GM19023 (cell line): Measurements from ENCODE around the gene KLF3.

Source experiments
- ATAC-seq: cut with Tn5 transposase; IDR thresholded peaks from one replicate; pipeline ENCODE4 v1.9.1; 2021; ENCODE audit warnings: mild to moderate bottlenecking, moderate library complexity; ENCODE audit not compliant: unreplicated experiment

KLF3 gene

DNA sequence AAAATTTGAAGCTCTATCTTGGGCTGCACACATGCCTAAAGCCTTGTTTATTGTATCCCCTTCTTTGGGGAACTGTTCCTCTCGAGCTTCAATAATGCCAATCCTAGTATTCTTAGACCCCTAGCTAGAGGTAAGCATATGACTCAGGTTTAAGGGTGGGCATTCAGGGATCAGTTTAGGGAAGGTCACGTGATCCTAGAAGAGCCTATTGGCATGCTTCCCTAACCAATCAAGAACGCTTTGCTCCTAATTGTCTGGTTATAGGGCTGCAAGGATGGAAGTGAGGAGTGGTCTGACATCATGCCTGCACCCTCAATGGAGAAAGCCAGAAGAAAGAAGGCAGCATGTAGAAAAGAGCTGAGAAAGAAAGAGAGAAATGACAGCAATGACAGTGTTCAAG, 71.9 kb downstream of the KLF3 start:
- no peak for ATAC-seq

DNA sequence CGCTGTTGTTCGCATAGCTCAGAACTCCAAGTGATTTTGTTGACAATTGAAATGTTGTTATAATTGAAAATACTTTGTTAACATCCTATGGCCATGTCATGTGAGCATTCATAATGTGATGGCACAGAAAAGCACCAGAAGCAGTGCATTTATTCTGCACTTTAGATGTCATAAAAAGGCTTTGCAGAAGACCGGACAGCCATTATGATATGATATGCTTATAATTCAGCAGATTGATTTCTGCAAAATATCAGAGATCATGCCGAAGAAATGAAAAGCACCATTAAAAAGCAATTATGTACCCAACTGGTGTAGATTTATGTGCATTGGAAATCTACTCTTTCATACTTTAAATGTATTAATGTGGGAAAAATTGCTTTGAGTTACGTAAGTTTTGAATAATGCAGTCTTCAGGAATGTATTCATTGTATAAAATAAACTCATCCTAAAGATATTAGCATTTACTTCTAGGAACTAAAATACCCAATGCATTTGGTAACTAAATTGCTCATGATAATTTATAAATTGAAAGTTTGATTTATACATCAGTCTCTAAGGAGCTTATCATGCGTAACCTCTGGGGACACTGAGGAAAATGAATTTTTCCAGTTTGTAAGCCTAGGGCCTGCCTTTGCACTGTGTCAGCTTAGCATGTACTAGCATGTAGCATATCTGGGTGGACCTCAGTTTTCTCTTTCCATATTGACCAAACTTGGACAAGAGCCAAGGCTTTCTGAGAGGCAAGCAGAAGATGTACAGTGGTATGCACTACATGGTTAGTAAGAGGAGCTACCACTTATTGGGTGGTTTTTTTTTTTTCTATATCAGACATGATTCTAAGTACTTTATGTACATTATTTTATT, 75.2 kb downstream of the KLF3 start:
- no peak for ATAC-seq

DNA sequence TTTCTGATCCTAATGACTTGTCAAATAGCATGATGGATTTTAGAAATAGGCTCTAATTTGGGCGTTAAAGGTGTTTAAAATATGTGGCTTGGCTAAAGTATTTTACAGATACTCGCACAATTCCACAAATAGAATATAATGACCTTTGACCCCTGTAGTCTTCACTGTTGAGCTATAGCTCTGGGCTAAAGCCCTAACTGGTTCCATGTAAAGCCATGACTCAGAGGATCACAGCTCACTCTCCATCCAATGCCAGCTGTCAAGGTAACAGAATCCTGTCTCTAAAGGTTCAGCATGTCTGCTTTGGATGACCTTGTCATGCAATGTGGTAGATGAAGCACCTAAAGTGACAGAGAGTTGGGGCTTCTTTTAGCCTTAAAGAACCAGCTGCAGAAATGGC, 76.3 kb downstream of the KLF3 start:
- ATAC-seq: no peak

DNA sequence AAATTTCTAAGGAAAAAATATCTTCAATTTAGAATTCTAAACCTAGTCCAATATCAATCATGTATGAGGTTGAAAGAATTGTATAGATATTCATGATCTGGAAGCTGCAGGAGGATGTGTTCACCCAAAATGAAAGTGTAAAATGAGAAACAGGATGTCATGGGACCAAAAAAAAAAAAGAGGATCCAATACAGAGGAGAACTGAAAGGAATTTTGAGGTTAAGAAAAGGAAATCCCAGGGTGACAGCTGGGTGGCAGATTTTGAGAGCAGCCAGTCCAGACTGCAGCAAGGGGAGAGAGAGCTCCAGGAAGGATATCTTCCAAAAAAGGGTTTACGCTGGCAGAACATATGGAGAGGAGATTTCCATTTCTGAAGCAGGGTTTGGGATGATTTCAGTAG, 79.9 kb downstream of the KLF3 start:
- no peak for ATAC-seq

DNA sequence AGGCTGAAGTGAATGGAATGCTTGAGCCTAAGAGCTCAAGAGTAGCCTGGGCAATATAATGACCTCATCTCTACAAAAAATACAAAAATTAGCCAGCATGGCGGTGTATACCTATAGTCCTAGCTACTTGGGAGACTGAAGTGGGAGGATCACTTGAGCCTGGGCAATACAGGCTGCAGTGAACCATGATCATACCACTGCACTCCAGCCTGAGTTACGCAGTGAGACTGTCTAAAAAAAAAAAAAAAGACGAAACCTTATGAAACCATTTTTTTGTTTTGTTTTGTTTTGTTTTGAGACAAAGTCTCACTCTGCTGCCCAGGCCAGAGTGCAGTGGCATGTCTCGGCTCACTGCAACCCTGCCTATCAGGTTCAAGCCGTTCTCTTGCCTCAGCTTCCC, 81.9 kb downstream of the KLF3 start:
- ATAC-seq: no peak

DNA sequence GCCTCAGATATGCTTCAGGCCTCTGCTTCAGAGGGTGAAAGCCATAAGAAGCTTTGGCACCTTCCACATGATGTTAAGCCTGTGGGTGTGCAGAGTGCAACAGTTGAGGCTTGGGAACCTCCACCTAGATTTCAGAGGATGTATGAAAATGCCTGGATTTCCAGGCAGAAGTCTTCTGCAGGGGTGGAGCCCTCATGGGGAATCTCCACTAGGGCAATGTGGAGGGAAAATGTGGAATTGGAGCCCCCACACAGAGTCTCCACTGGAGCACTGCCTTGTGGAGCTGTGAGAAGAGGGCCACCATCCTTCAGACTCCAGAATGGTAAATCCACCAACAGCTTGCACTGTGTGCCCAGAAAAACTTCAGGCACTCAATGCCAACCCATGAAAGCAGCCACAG, 83.6 kb downstream of the KLF3 start:
- ATAC-seq: no peak

DNA sequence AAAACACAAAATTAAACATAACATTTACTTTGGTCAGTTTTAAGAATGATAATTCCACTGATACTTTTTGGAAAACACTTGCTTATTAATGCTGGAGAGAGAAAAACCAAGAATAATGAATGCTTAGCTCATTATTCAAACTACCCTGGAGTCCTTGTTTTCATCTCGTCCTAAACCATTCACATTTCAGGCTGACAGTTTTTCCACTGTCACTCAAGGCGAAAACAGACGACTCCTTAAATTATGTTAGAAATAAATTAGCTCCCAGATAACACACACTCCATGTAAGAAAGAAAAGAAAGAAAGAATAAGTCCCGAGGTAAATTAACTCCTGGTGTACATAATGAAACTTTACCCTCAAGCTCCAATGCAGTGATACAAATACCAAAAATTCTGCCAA, 85.3 kb downstream of the KLF3 start:
- no peak for ATAC-seq
